H1 (cell line): ENCODE measurements around the gene BRD1. TPM values are rescaled to one million over a fixed set of nuclear protein-coding genes. Genes with fewer than 3 reads are reported as not detected.

Experiments used
- CEBPB ChIP-seq: IDR thresholded peaks from 2 replicates; pipeline ENCODE4 v1.6.1; 2012; ENCODE audit warnings: low read depth, low read length
- CTBP2 ChIP-seq: IDR thresholded peaks from 2 replicates; pipeline ENCODE4 v1.7.0; 2011; ENCODE audit warnings: borderline replicate concordance, mild to moderate bottlenecking, moderate library complexity, mixed read lengths, low read length; ENCODE audit not compliant: insufficient read depth, insufficient read length
- FOSL1 ChIP-seq: IDR thresholded peaks from 2 replicates; pipeline ENCODE4 v1.6.1; 2011; ENCODE audit warnings: mild to moderate bottlenecking, low read depth, low read length, moderate library complexity; ENCODE audit not compliant: insufficient read depth
- NRF1 ChIP-seq: IDR thresholded peaks from 2 replicates; pipeline ENCODE4 v1.6.1; 2011; ENCODE audit warnings: mild to moderate bottlenecking, low read depth, low read length, improper control_type of control experiment
- SRF ChIP-seq: IDR thresholded peaks from 2 replicates; pipeline ENCODE4 v1.6.1; 2011; ENCODE audit warnings: mild to moderate bottlenecking, low read depth, low read length, moderate library complexity
- polyA plus RNA-seq, 7 experiments: library from polyadenylated mRNA; depleted of rRNA in 3 of 7; stranded (reverse) in 5 of 7; unstranded in 2 of 7; fragments of >200 nt in 5 of 7; fragments of 200-250 nt in 2 of 7; gene quantifications; 1 replicate in 5 of 7; 2 replicates in 1 of 7; 4 replicates in 1 of 7; pipeline versions ENCODE4 v1.2.1 to v1.2.3, GENCODE V29; 2011 to 2013; ENCODE audit warnings: missing spikeins in 2 of 7, mixed read lengths in 2 of 7
- total RNA-seq: library from RNA; stranded (reverse); fragmentation: NEBNext Ultra II Directional; extraction: Animal tissue kit (Norgen Biotek cat#: 25700); gene quantifications from 2 replicates; pipeline ENCODE4 v1.2.1, GENCODE V29; 2021
- TF ChIP-seq, protein P1 (sequence below): fragments of 300-600 bp; sonication (generic); IDR thresholded peaks from 2 replicates; pipeline ENCODE4 v1.7.1; 2012; ENCODE audit warnings: low read length, moderate library complexity, mild to moderate bottlenecking, inconsistent platforms; ENCODE audit not compliant: insufficient replicate concordance

Gene BRD1
- total and polyA plus RNA-seq, 2 of the 8 experiments (the other 6 are each of a cell fraction or from before 2014, with no cell fraction given) = 6.8 to 34.0 TPM

DNA sequence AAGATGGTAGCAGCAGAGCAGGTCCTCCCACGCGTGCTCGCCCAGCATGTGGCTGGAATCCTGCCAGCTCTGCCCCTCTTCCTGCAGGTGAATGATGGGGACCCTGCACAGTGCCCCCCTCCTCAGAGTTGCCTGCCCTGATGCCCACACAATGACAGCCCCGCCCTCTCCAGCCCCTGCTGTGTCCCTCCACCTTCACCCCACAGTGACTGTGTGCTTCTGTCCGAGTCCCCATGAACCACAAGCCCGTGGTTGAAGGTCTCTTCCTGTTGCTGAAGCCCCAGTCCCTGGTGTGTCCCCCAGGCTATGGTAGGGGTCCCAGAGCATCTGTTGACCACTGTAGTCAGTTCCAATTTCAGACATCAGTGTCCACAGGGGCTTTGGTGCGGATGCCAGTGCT is 71.0 kb downstream of the BRD1 start (continued):
- TF ChIP-seq, protein P1, sequence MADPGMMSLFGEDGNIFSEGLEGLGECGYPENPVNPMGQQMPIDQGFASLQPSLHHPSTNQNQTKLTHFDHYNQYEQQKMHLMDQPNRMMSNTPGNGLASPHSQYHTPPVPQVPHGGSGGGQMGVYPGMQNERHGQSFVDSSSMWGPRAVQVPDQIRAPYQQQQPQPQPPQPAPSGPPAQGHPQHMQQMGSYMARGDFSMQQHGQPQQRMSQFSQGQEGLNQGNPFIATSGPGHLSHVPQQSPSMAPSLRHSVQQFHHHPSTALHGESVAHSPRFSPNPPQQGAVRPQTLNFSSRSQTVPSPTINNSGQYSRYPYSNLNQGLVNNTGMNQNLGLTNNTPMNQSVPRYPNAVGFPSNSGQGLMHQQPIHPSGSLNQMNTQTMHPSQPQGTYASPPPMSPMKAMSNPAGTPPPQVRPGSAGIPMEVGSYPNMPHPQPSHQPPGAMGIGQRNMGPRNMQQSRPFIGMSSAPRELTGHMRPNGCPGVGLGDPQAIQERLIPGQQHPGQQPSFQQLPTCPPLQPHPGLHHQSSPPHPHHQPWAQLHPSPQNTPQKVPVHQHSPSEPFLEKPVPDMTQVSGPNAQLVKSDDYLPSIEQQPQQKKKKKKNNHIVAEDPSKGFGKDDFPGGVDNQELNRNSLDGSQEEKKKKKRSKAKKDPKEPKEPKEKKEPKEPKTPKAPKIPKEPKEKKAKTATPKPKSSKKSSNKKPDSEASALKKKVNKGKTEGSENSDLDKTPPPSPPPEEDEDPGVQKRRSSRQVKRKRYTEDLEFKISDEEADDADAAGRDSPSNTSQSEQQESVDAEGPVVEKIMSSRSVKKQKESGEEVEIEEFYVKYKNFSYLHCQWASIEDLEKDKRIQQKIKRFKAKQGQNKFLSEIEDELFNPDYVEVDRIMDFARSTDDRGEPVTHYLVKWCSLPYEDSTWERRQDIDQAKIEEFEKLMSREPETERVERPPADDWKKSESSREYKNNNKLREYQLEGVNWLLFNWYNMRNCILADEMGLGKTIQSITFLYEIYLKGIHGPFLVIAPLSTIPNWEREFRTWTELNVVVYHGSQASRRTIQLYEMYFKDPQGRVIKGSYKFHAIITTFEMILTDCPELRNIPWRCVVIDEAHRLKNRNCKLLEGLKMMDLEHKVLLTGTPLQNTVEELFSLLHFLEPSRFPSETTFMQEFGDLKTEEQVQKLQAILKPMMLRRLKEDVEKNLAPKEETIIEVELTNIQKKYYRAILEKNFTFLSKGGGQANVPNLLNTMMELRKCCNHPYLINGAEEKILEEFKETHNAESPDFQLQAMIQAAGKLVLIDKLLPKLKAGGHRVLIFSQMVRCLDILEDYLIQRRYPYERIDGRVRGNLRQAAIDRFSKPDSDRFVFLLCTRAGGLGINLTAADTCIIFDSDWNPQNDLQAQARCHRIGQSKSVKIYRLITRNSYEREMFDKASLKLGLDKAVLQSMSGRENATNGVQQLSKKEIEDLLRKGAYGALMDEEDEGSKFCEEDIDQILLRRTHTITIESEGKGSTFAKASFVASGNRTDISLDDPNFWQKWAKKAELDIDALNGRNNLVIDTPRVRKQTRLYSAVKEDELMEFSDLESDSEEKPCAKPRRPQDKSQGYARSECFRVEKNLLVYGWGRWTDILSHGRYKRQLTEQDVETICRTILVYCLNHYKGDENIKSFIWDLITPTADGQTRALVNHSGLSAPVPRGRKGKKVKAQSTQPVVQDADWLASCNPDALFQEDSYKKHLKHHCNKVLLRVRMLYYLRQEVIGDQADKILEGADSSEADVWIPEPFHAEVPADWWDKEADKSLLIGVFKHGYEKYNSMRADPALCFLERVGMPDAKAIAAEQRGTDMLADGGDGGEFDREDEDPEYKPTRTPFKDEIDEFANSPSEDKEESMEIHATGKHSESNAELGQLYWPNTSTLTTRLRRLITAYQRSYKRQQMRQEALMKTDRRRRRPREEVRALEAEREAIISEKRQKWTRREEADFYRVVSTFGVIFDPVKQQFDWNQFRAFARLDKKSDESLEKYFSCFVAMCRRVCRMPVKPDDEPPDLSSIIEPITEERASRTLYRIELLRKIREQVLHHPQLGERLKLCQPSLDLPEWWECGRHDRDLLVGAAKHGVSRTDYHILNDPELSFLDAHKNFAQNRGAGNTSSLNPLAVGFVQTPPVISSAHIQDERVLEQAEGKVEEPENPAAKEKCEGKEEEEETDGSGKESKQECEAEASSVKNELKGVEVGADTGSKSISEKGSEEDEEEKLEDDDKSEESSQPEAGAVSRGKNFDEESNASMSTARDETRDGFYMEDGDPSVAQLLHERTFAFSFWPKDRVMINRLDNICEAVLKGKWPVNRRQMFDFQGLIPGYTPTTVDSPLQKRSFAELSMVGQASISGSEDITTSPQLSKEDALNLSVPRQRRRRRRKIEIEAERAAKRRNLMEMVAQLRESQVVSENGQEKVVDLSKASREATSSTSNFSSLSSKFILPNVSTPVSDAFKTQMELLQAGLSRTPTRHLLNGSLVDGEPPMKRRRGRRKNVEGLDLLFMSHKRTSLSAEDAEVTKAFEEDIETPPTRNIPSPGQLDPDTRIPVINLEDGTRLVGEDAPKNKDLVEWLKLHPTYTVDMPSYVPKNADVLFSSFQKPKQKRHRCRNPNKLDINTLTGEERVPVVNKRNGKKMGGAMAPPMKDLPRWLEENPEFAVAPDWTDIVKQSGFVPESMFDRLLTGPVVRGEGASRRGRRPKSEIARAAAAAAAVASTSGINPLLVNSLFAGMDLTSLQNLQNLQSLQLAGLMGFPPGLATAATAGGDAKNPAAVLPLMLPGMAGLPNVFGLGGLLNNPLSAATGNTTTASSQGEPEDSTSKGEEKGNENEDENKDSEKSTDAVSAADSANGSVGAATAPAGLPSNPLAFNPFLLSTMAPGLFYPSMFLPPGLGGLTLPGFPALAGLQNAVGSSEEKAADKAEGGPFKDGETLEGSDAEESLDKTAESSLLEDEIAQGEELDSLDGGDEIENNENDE = no peak
- TF ChIP-seq SRF (no peak), FOSL1 (no peak), CEBPB (no peak), NRF1 (no peak), CTBP2 (no peak)
- TF ChIP-seq, all 59 proteins: peak for 0
